HCT116 (cell line): ENCODE measurements around the gene SGF29.

ENCODE experiments used
- EGR1 ChIP-seq: IDR thresholded peaks from 2 replicates; pipeline ENCODE4 v1.6.1; 2012; ENCODE audit warnings: low read depth
- EZH2 ChIP-seq: fragments of 200-600 bp; sonication (generic); IDR thresholded peaks from 2 replicates; pipeline ENCODE4 v1.6.1; 2017; ENCODE audit warnings: antibody characterized with exemption, mixed run types
- JUND ChIP-seq: IDR thresholded peaks from 2 replicates; pipeline ENCODE4 v1.6.1; 2012
- MAX ChIP-seq: IDR thresholded peaks from 2 replicates; pipeline ENCODE4 v1.6.1; 2012
- POLR2A ChIP-seq: IDR thresholded peaks from 2 replicates; pipeline ENCODE4 v1.7.0; 2011; ENCODE audit warnings: borderline replicate concordance; ENCODE audit not compliant: insufficient read depth, insufficient read length; ENCODE audit errors: extremely low read depth
- POLR2AphosphoS5 ChIP-seq: IDR thresholded peaks from 2 replicates; pipeline ENCODE4 v1.6.1; 2011; ENCODE audit warnings: mild to moderate bottlenecking, low read depth, low read length, moderate library complexity
- SIN3A ChIP-seq: IDR thresholded peaks from 2 replicates; pipeline ENCODE4 v1.6.1; 2012; ENCODE audit warnings: low read depth
- SP1 ChIP-seq: IDR thresholded peaks from 2 replicates; pipeline ENCODE4 v1.6.1; 2012; ENCODE audit warnings: low read depth
- SRF ChIP-seq: IDR thresholded peaks from 2 replicates; pipeline ENCODE4 v1.6.1; 2012; ENCODE audit warnings: low read depth
- TF ChIP-seq, protein P1 (sequence below), 3 experiments: fragments of 200-600 bp in 1 of 3; sonication (generic) in 1 of 3; IDR thresholded peaks in 2 of 3; conservative IDR thresholded peaks in 1 of 3; 2 replicates each; pipeline ENCODE4 v1.5.1; 2012 to 2017; ENCODE audit warnings: low read depth in 2 of 3, low read length in 2 of 3, antibody characterized with exemption in 1 of 3, borderline replicate concordance in 1 of 3, control low read depth in 1 of 3, mild to moderate bottlenecking in 1 of 3, mixed read lengths in 1 of 3, mixed run types in 1 of 3, moderate library complexity in 1 of 3; ENCODE audit not compliant: insufficient read depth in 1 of 3

DNA sequence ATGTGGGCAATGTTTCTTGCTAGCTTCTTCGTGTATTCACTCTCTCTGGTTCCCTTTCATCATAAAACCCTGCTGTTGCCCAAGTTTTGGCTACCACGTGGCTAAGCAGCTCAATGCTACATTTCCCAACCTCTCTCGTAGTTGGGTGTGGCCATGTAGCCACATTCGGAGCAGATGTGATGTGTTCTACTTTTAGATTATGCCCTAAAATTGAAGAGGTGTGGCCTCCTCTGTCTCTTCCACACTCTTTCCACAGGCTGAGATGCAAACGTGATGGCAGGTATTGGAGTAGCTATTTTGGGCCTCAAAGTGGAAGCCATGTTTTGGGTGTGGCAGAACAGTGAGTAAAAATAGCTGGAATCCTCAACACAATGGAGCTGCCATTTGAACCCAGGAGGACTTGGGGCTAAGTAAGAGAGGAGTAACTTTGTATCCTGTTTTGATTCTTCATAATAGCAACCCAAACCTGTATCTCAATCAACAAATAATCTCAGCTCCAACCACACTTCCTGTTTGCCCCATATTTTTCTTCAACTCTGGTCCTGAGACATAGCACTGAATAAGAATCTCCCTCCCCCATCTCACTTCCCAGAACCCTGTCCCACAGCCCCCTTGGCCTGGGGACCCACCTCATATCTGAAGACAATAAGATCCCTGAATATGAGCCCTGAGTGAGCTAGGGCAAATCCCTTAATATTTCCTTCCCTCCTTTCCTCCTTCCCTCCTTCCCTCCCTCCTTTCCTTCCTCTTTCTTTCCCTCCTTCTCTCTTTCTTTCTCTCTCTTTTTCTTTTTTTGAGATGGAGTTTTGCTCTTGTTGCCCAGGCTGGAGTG is 19.0 kb upstream of the SGF29 start:
- TF ChIP-seq, protein P1, sequence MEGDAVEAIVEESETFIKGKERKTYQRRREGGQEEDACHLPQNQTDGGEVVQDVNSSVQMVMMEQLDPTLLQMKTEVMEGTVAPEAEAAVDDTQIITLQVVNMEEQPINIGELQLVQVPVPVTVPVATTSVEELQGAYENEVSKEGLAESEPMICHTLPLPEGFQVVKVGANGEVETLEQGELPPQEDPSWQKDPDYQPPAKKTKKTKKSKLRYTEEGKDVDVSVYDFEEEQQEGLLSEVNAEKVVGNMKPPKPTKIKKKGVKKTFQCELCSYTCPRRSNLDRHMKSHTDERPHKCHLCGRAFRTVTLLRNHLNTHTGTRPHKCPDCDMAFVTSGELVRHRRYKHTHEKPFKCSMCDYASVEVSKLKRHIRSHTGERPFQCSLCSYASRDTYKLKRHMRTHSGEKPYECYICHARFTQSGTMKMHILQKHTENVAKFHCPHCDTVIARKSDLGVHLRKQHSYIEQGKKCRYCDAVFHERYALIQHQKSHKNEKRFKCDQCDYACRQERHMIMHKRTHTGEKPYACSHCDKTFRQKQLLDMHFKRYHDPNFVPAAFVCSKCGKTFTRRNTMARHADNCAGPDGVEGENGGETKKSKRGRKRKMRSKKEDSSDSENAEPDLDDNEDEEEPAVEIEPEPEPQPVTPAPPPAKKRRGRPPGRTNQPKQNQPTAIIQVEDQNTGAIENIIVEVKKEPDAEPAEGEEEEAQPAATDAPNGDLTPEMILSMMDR (IDR thresholded peaks at IDR 0.05 in 2 of 3, conservative IDR thresholded peaks at IDR 0.05 in 1 of 3; ENCODE audit: borderline replicate concordance in 1 of 3, insufficient read depth in 1 of 3, low read depth in 2 of 3, low read length in 2 of 3), result no peak
- no peak for TF ChIP-seq EZH2
- TF ChIP-seq SRF, result no peak
- no peak for TF ChIP-seq JUND
- TF ChIP-seq SP1, result no peak
- TF ChIP-seq POLR2AphosphoS5, result no peak
- no peak for TF ChIP-seq EGR1
- no peak for TF ChIP-seq POLR2A
- no peak for TF ChIP-seq SIN3A
- no peak for TF ChIP-seq MAX
